OCI-M1 (cell line): ENCODE results near the gene PKN2.
"Not testable (repeated sequence)": the region's sequence is repeated elsewhere in the genome, so short reads cannot be mapped to it uniquely, and the experiment has no call there.

Experiments used
- DNase-seq: peaks from one replicate; lab custom pipeline; 2025; lab: John Stamatoyannopoulos, UW

The PKN2 gene

GRCh38 chr1:88880717-88881116, 196.6 kb downstream of the PKN2 start:
- not testable (repeated sequence) for DNase-seq

- no peak for DNase-seq
Measured at GRCh38 chr1:88883156-88883555, 199.1 kb downstream of the PKN2 start.
